HEK293 (cell line): ENCODE measurements around the gene CCNK.

Source experiments
- CTCF ChIA-PET: fragments of 350-600 bp; formaldehyde crosslinking; extraction: SDS; loops from one replicate; lab custom pipeline; 2021; ENCODE audit warnings: antibody characterized with exemption; lab: Yijun Ruan, JAX
- POLR2A ChIA-PET: fragments of 300-600 bp; formaldehyde crosslinking; extraction: SDS; loops from one replicate; lab custom pipeline; 2020; ENCODE audit warnings: antibody characterized with exemption, inconsistent platforms; lab: Yijun Ruan, JAX
- H3K27ac ChIP-seq: fragments of 200-500 bp; sonication (Bioruptor generic); 2 replicates; pipeline ENCODE4 v1.5.1; 2014; ENCODE audit warnings: low read depth, low read length, control low read depth, inconsistent platforms; ENCODE audit errors: extremely low read depth
- H3K36me3 ChIP-seq, 2 experiments: fragments of 200-500 bp in 1 of 2; sonication (Bioruptor generic) in 1 of 2; 1 replicate in 1 of 2; 2 replicates in 1 of 2; pipeline ENCODE4 v1.5.1; 2014 to 2017; ENCODE audit warnings: inconsistent platforms in 2 of 2, low read length in 2 of 2; ENCODE audit not compliant: control insufficient read depth in 2 of 2, insufficient read depth in 1 of 2
- H3K4me1 ChIP-seq: fragments of 200-500 bp; sonication (Bioruptor generic); 2 replicates; pipeline ENCODE4 v1.5.1; 2014; ENCODE audit warnings: mild to moderate bottlenecking, low read length, inconsistent platforms; ENCODE audit not compliant: control insufficient read depth, insufficient read depth
- H3K4me3 ChIP-seq: 2 replicates; pipeline ENCODE4 v1.5.1; 2011; ENCODE audit warnings: low read depth, mild to moderate bottlenecking, control low read depth, low read length, moderate library complexity
- H3K9me3 ChIP-seq: fragments of 200-500 bp; sonication (Bioruptor generic); 2 replicates; pipeline ENCODE4 v1.5.1; 2014; ENCODE audit warnings: low read depth, low read length, inconsistent platforms; ENCODE audit not compliant: control insufficient read depth, insufficient read depth
- BCL6B ChIP-seq: fragments of 450-650 bp; formaldehyde crosslinking; IDR thresholded peaks from 2 replicates; pipeline ENCODE4 v1.5.1; 2017; ENCODE audit warnings: missing biosample characterization, missing genetic modification characterization
- EGR2 ChIP-seq: fragments of 450-650 bp; formaldehyde crosslinking; IDR thresholded peaks from 2 replicates; pipeline ENCODE4 v1.5.1; 2016; ENCODE audit warnings: low read depth, missing biosample characterization, missing genetic modification characterization
- FEZF1 ChIP-seq: fragments of 450-650 bp; formaldehyde crosslinking; IDR thresholded peaks from 2 replicates; pipeline ENCODE4 v1.5.1; 2016; ENCODE audit warnings: missing biosample characterization, missing genetic modification characterization
- GFI1B ChIP-seq: fragments of 450-650 bp; formaldehyde crosslinking; IDR thresholded peaks from 2 replicates; pipeline ENCODE4 v1.5.1; 2016; ENCODE audit warnings: missing biosample characterization, missing genetic modification characterization
- GLIS2 ChIP-seq: fragments of 450-650 bp; formaldehyde crosslinking; IDR thresholded peaks from 2 replicates; pipeline ENCODE4 v1.5.1; 2016; ENCODE audit warnings: missing biosample characterization, missing genetic modification characterization
- OSR2 ChIP-seq: fragments of 450-650 bp; formaldehyde crosslinking; IDR thresholded peaks from 2 replicates; pipeline ENCODE4 v1.5.1; 2016; ENCODE audit warnings: missing biosample characterization, missing genetic modification characterization
- PBX3 ChIP-seq: sonication (generic); formaldehyde crosslinking; IDR thresholded peaks from 2 replicates; pipeline ENCODE4 v1.8.1; 2022; ENCODE audit warnings: mild to moderate bottlenecking, moderate library complexity, missing genetic modification reagents
- PRDM10 ChIP-seq: fragments of 450-650 bp; formaldehyde crosslinking; IDR thresholded peaks from 2 replicates; pipeline ENCODE4 v1.5.1; 2016; ENCODE audit warnings: missing biosample characterization, missing genetic modification characterization
- REPIN1 ChIP-seq: fragments of 450-650 bp; formaldehyde crosslinking; IDR thresholded peaks from 2 replicates; pipeline ENCODE4 v1.5.1; 2017; ENCODE audit warnings: missing biosample characterization, missing genetic modification characterization, low read depth
- YY2 ChIP-seq: fragments of 450-650 bp; formaldehyde crosslinking; IDR thresholded peaks from 2 replicates; pipeline ENCODE4 v1.5.1; 2016; ENCODE audit warnings: missing biosample characterization, missing genetic modification characterization
- ZFHX2 ChIP-seq: fragments of 450-650 bp; formaldehyde crosslinking; conservative IDR thresholded peaks from 2 replicates; pipeline ENCODE4 v1.5.1; 2016; ENCODE audit warnings: missing biosample characterization, missing genetic modification characterization
- ZNF19 ChIP-seq: fragments of 450-650 bp; formaldehyde crosslinking; IDR thresholded peaks from 2 replicates; pipeline ENCODE4; 2016; ENCODE audit warnings: missing biosample characterization, missing genetic modification characterization, low read depth
- ZNF2 ChIP-seq: fragments of 450-650 bp; formaldehyde crosslinking; IDR thresholded peaks from 2 replicates; pipeline ENCODE4 v1.5.1; 2016; ENCODE audit warnings: missing biosample characterization, missing genetic modification characterization
- ZNF214 ChIP-seq: fragments of 450-650 bp; formaldehyde crosslinking; IDR thresholded peaks from 2 replicates; pipeline ENCODE4 v1.5.1; 2017; ENCODE audit warnings: missing biosample characterization, mild to moderate bottlenecking, missing genetic modification characterization, borderline replicate concordance
- ZNF24 ChIP-seq: fragments of 450-650 bp; formaldehyde crosslinking; IDR thresholded peaks from 2 replicates; pipeline ENCODE4 v1.5.1; 2016; ENCODE audit warnings: missing biosample characterization, missing genetic modification characterization
- ZNF350 ChIP-seq: fragments of 450-650 bp; formaldehyde crosslinking; IDR thresholded peaks from 2 replicates; pipeline ENCODE4 v1.5.0; 2017; ENCODE audit warnings: missing biosample characterization, mild to moderate bottlenecking, missing genetic modification characterization
- ZNF600 ChIP-seq: fragments of 450-650 bp; formaldehyde crosslinking; IDR thresholded peaks from 2 replicates; pipeline ENCODE4 v1.5.1; 2016; ENCODE audit warnings: missing biosample characterization, missing genetic modification characterization
- ZNF791 ChIP-seq: fragments of 450-650 bp; formaldehyde crosslinking; IDR thresholded peaks from 2 replicates; pipeline ENCODE4 v1.5.1; 2016; ENCODE audit warnings: missing biosample characterization, missing genetic modification characterization
- ZNF830 ChIP-seq: fragments of 450-650 bp; IDR thresholded peaks from 2 replicates; pipeline ENCODE4 v1.5.0; 2018; ENCODE audit warnings: missing biosample characterization, missing genetic modification characterization, low read depth, mild to moderate bottlenecking, moderate library complexity
- ZNF843 ChIP-seq: fragments of 450-650 bp; formaldehyde crosslinking; IDR thresholded peaks from 2 replicates; pipeline ENCODE4 v1.5.1; 2016; ENCODE audit warnings: missing biosample characterization, missing genetic modification characterization
- ZXDB ChIP-seq: fragments of 450-650 bp; formaldehyde crosslinking; IDR thresholded peaks from 2 replicates; pipeline ENCODE4 v1.5.1; 2016; ENCODE audit warnings: missing biosample characterization, missing genetic modification characterization
- TF ChIP-seq, protein P1 (sequence below): fragments of 450-650 bp; formaldehyde crosslinking; IDR thresholded peaks from 2 replicates; pipeline ENCODE4 v1.5.1; 2016; ENCODE audit warnings: missing biosample characterization, missing genetic modification characterization
- TF ChIP-seq, protein P2 (sequence below): fragments of 450-650 bp; IDR thresholded peaks from 2 replicates; pipeline ENCODE4 v1.5.1; 2018; ENCODE audit warnings: missing biosample characterization, missing genetic modification characterization

The CCNK gene

DNA sequence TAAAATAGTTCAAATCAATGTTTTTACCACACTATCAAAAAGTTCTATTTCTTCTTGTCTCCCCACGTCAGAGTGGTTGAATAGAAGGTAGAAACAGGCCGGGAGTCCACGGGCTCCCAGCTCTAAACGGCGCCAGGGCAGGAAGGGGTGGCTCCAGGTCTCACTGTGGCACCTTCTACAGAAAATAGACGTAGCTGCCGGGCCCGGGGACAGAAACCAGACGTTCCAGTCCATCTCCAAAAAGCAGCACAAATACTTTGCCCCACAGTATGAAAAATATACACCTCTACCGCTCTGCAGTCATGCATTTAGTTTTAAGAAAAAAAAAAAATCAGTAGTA lies 30.9 kb downstream of the CCNK start (continued):
- no peak for TF ChIP-seq ZNF2 (tag by site-specific recombination)
- no peak for TF ChIP-seq ZNF843 (tag by site-specific recombination)
- TF ChIP-seq PRDM10 (tag by site-specific recombination): no peak
- no peak for TF ChIP-seq YY2 (tag by site-specific recombination)
- TF ChIP-seq BCL6B: no peak

DNA sequence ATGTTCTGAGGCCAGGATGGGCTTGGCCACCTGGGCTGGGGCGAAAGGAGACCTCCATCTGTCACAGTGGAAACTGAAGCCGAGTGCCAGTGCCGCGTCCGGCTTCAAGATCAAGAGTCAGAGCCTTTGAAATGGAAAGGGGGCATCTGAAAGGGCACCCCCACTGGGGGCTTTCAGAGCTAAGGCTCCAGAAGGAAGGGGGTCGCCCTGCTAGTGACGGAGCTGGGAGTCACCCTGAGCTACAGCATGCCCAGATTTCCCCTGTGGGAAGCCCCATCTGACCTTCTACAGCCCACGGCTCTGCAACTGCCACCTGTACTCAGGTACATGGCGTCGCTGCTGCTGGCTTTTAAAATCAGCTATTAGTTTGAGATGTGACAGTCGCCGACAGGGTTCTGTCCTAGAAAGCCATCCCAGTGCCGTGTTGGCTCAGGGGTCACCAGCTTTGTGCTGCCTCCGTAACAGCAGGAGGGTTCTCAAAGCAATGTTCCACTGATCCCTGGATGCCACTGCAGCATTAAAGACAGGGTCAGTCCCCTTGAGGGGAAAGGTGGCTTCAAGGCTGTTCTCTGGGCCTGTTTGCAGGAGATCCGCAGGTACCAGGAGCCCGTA lies 31.5 kb downstream of the CCNK start:
- no peaks in the 10 kb centered on the region for H3K9me3 ChIP-seq
- no peak for TF ChIP-seq PBX3
- TF ChIP-seq, protein P1, sequence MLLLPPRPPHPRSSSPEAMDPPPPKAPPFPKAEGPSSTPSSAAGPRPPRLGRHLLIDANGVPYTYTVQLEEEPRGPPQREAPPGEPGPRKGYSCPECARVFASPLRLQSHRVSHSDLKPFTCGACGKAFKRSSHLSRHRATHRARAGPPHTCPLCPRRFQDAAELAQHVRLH (tag by site-specific recombination): no peak
- no peak for TF ChIP-seq ZNF214 (tag by site-specific recombination)
- no peak for TF ChIP-seq ZNF791 (tag by site-specific recombination)
- TF ChIP-seq OSR2 (tag by site-specific recombination): no peak
- no peak for TF ChIP-seq REPIN1 (tag by site-specific recombination)
- POLR2A ChIA-PET: no interaction called here
- H3K4me1 ChIP-seq: no peaks in the 10 kb centered on the region
- H3K27ac ChIP-seq: no peak overlapping the region
- CTCF ChIA-PET: interaction anchor here (0.6 to 0.7 kb wide), 3 partner anchors 26 to 373 kb away, joined by 3 read pairs; no protein-coding TSS in a partner anchor
- no peak overlapping the region for H3K4me3 ChIP-seq
- H3K36me3 ChIP-seq: peaks cover under 1 to 68% of the 10 kb centered on the region in 2 experiments; a peak in 1 of 3 replicates

GRCh38 chr14:99513183-99513694 lies 32.0 kb downstream of the CCNK start:
- Histone ChIP-seq H3K4me1 (no peaks in the 10 kb centered on the region), H3K4me3 (no peak overlapping the region), H3K36me3 (peaks cover 0 to 63% of the 10 kb centered on the region in 2 experiments; a peak in 1 of 3 replicates), H3K27ac (no peak overlapping the region), H3K9me3 (no peaks in the 10 kb centered on the region)
- TF ChIP-seq, protein P2, sequence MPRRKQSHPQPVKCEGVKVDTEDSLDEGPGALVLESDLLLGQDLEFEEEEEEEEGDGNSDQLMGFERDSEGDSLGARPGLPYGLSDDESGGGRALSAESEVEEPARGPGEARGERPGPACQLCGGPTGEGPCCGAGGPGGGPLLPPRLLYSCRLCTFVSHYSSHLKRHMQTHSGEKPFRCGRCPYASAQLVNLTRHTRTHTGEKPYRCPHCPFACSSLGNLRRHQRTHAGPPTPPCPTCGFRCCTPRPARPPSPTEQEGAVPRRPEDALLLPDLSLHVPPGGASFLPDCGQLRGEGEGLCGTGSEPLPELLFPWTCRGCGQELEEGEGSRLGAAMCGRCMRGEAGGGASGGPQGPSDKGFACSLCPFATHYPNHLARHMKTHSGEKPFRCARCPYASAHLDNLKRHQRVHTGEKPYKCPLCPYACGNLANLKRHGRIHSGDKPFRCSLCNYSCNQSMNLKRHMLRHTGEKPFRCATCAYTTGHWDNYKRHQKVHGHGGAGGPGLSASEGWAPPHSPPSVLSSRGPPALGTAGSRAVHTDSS (tag by site-specific recombination): no peak
- TF ChIP-seq ZNF600 (tag by site-specific recombination) (no peak), ZXDB (tag by site-specific recombination) (no peak), ZFHX2 (0 out of 2 replicates have a peak, but pooled peaks have one; percentile 14), FEZF1 (tag by site-specific recombination) (no peak), EGR2 (0 out of 2 replicates have a peak, but pooled peaks have one; percentile 16), ZNF350 (no peak), GFI1B (no peak), ZNF24 (no peak), ZNF830 (tag by site-specific recombination) (no peak), GLIS2 (tag by site-specific recombination) (peak; percentile 52), ZNF19 (tag by site-specific recombination) (no peak)
- POLR2A ChIA-PET: no interaction called here
- CTCF ChIA-PET: interaction anchor here (0.5 to 0.7 kb wide), 3 partner anchors 25 to 467 kb away, joined by 3 to 5 read pairs (median 3); no protein-coding TSS in a partner anchor
